Loucy (cell line): Measurements from ENCODE around the gene RFX1.
A peak's percentile ranks its signal among the peaks of the same experiment; 100 is the strongest.

Source experiments
- H2AFZ ChIP-seq: fragments of 200-600 bp; sonication (generic); 2 replicates; pipeline ENCODE4 v1.6.0; 2016; ENCODE audit warnings: antibody characterized with exemption, mild to moderate bottlenecking, low read length, moderate library complexity
- H3F3A ChIP-seq: fragments of 200-600 bp; 2 replicates; pipeline ENCODE4 v1.6.0; 2016; ENCODE audit warnings: antibody characterized with exemption, low read depth, mild to moderate bottlenecking
- H3K27me3 ChIP-seq: fragments of 200-600 bp; sonication (generic); 2 replicates; pipeline ENCODE4 v1.6.1; 2014; ENCODE audit warnings: low read length, mild to moderate bottlenecking; ENCODE audit not compliant: insufficient read depth, poor library complexity, severe bottlenecking
- H3K36me3 ChIP-seq: fragments of 200-600 bp; sonication (generic); 2 replicates; pipeline ENCODE4 v1.6.1; 2016; ENCODE audit warnings: low read length; ENCODE audit not compliant: insufficient read depth
- H3K4me1 ChIP-seq: fragments of 200-600 bp; sonication (generic); 2 replicates; pipeline ENCODE4 v1.5.1; 2014; ENCODE audit warnings: low read length, mild to moderate bottlenecking; ENCODE audit not compliant: insufficient read depth, poor library complexity, severe bottlenecking
- H3K4me2 ChIP-seq: fragments of 200-600 bp; sonication (generic); 2 replicates; pipeline ENCODE4 v1.6.0; 2014; ENCODE audit warnings: antibody characterized with exemption, low read length, low read depth, mild to moderate bottlenecking; ENCODE audit not compliant: poor library complexity, severe bottlenecking
- H3K4me3 ChIP-seq: fragments of 200-600 bp; sonication (generic); 2 replicates; pipeline ENCODE4 v1.5.1; 2014; ENCODE audit warnings: low read length, mild to moderate bottlenecking, mixed read lengths; ENCODE audit not compliant: poor library complexity, severe bottlenecking
- H3K79me2 ChIP-seq: fragments of 200-600 bp; sonication (generic); 2 replicates; pipeline ENCODE4 v1.6.1; 2014; ENCODE audit warnings: low read length; ENCODE audit not compliant: insufficient read depth
- H3K9ac ChIP-seq: fragments of 200-600 bp; sonication (generic); 2 replicates; pipeline ENCODE4 v1.6.0; 2014; ENCODE audit warnings: mild to moderate bottlenecking, low read depth, low read length, moderate library complexity; ENCODE audit not compliant: poor library complexity, severe bottlenecking
- H3K9me2 ChIP-seq: fragments of 200-600 bp; sonication (generic); replicated peaks from 2 replicates; pipeline ENCODE4 v1.6.1; 2016; ENCODE audit warnings: low read depth, low read length, mixed read lengths
- H3K9me3 ChIP-seq: fragments of 200-600 bp; sonication (generic); 2 replicates; pipeline ENCODE4 v1.6.1; 2014; ENCODE audit warnings: mild to moderate bottlenecking, antibody characterized with exemption, low read length, low read depth; ENCODE audit not compliant: insufficient read depth
- H4K20me1 ChIP-seq: fragments of 200-600 bp; sonication (generic); 2 replicates; pipeline ENCODE4 v1.6.0; 2014; ENCODE audit warnings: antibody characterized with exemption, low read length, mild to moderate bottlenecking; ENCODE audit not compliant: insufficient read depth, poor library complexity, severe bottlenecking
- EZH2phosphoT487 ChIP-seq: fragments of 200-600 bp; IDR thresholded peaks from 2 replicates; pipeline ENCODE4 v1.6.1; 2018; ENCODE audit warnings: antibody characterized with exemption, mild to moderate bottlenecking, moderate library complexity, borderline replicate concordance
- TF ChIP-seq, protein P1 (sequence below): fragments of 200-600 bp; sonication (generic); conservative IDR thresholded peaks from 2 replicates; pipeline ENCODE4 v1.5.1; 2014; ENCODE audit warnings: mild to moderate bottlenecking, antibody characterized with exemption, low read length

RFX1 gene

DNA sequence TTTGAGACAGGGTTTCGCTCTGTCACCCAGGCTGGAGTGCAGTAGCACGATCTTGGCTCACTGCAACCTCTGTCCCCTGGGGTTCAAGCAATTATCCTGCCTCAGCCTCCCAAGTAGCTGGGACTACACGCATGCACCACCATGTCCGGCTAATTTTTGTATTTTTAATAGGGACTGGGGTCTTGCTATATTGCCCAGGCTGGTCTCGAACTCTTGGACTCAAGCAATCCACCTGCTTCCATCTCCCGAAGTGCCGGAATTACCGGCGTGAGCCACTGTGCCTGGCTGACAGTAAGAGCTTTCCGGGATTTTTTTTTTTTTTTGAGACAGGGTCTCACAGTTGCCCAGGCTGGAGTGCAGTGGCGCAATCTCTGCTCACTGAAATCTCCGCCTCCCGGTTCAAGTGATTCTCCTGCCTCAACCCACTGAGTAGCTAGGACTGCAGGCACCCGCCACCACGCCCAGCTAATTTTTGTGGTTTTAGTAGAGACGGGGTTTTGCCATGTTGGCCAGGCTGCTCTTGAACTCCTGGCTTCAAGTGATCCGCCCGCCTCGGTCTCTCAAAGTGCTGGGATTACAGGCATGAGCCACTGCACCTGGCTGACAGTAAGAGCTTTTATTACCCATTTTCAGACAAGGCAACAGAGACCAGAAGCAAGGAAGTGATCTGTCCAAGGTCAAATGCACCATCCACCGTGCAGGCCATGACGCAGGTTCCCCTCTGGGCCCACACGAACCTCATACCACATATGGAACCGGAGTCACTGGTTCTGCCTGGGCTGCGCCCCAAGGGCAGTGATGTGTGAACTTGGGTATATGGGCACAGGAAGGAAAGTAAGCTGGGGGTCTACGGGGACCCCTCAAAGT, 21.0 kb downstream of the RFX1 start:
- Histone ChIP-seq H3K9me2 (no peaks in the 10 kb centered on the region), H3K36me3 (no peaks in the 10 kb centered on the region), H3K4me1 (peaks cover 88% of the 10 kb centered on the region), H3F3A (peaks cover 7% of the 10 kb centered on the region), H3K79me2 (peaks cover 9% of the 10 kb centered on the region; the same call in 1 of the 2 replicates), H3K4me2 (peak overlapping the region; percentile 94), H3K4me3 (no peak overlapping the region), H3K9me3 (no peaks in the 10 kb centered on the region), H3K27me3 (no peaks in the 10 kb centered on the region), H2AFZ (no peak overlapping the region), H4K20me1 (no peaks in the 10 kb centered on the region), H3K9ac (peak overlapping the region; percentile 73)
- TF ChIP-seq, protein P1, sequence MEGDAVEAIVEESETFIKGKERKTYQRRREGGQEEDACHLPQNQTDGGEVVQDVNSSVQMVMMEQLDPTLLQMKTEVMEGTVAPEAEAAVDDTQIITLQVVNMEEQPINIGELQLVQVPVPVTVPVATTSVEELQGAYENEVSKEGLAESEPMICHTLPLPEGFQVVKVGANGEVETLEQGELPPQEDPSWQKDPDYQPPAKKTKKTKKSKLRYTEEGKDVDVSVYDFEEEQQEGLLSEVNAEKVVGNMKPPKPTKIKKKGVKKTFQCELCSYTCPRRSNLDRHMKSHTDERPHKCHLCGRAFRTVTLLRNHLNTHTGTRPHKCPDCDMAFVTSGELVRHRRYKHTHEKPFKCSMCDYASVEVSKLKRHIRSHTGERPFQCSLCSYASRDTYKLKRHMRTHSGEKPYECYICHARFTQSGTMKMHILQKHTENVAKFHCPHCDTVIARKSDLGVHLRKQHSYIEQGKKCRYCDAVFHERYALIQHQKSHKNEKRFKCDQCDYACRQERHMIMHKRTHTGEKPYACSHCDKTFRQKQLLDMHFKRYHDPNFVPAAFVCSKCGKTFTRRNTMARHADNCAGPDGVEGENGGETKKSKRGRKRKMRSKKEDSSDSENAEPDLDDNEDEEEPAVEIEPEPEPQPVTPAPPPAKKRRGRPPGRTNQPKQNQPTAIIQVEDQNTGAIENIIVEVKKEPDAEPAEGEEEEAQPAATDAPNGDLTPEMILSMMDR = no peak
- no peak for TF ChIP-seq EZH2phosphoT487

DNA sequence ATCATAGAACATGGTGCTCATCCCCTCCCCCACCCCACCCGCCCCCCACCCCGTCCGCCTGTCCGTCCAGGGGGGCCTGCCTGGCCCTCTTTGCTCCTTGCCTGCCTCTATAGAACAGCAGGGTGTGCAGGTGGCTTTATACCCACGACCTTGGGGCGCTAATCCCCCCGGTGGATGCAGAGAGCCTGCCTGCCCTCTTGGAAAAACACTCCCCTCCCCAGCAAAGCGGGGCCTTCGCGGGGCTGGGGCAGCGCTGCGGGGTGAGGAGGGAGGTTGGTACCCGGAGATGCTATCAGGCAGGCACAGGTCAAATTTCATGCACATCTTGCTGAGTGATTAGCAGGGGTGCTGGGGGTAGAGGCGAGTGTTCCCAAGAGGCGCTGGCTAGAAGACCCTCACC, 21.9 kb downstream of the RFX1 start:
- H3K9me2 ChIP-seq = no peaks in the 10 kb centered on the region
- no peak overlapping the region for H2AFZ ChIP-seq
- H3K9ac ChIP-seq = peak overlapping the region; percentile 11
- H3F3A ChIP-seq = peaks cover 7% of the 10 kb centered on the region
- no peak overlapping the region for H3K4me3 ChIP-seq
- TF ChIP-seq EZH2phosphoT487 = no peak
- TF ChIP-seq, protein P1 = no peak
- H4K20me1 ChIP-seq = no peaks in the 10 kb centered on the region
- peak overlapping the region; percentile 12 for H3K4me2 ChIP-seq
- H3K27me3 ChIP-seq = no peaks in the 10 kb centered on the region
- peaks cover 9% of the 10 kb centered on the region; the same call in 1 of the 2 replicates for H3K79me2 ChIP-seq
- peaks cover 78% of the 10 kb centered on the region for H3K4me1 ChIP-seq
- no peaks in the 10 kb centered on the region for H3K9me3 ChIP-seq
- no peaks in the 10 kb centered on the region for H3K36me3 ChIP-seq

DNA sequence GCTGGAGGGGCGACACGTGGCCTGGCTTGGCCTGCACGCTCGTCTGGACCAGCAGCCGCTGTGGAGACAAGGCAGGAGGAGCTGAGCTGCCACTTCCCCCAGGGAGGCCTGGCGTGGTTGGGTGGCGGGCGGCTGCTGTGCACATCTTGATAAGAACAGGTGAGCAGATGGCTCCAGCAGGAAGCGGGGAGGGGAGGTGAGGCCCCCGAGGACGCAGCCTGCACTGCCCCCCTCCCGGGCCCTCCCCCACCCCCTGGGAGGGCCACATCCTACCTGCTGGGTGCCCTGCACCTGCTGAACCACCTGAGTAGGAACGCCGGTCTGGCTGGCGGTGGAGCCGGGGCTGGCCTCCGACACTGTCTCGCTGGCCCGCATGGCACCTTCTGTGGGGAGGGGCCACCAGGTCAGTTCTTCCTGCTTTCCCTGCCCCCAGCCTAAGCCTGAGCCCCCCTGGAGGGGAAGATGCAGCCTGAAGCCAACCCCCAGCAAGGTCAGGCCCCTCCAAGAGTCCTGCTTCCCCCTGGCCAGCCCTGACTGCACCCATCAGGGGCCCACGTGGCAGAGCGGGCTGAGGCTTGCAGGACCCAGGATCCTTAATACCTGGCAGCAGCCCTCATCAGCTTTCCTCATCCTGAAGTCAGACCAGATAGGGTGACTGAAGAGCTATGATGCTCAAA, 22.8 kb downstream of the RFX1 start:
- H4K20me1 ChIP-seq = no peaks in the 10 kb centered on the region
- H3K4me2 ChIP-seq = peak overlapping the region; percentile 20
- peaks cover 70% of the 10 kb centered on the region for H3K4me1 ChIP-seq
- peaks cover 4% of the 10 kb centered on the region; the same call in 1 of the 2 replicates for H3K79me2 ChIP-seq
- no peaks in the 10 kb centered on the region for H3K9me3 ChIP-seq
- no peaks in the 10 kb centered on the region for H3K27me3 ChIP-seq
- no peaks in the 10 kb centered on the region for H3K9me2 ChIP-seq
- peaks cover 7% of the 10 kb centered on the region for H3F3A ChIP-seq
- no peaks in the 10 kb centered on the region for H3K36me3 ChIP-seq
- H3K4me3 ChIP-seq = no peak overlapping the region
- H3K9ac ChIP-seq = peak overlapping the region; percentile 20
- TF ChIP-seq EZH2phosphoT487 = no peak
- TF ChIP-seq, protein P1 = no peak
- H2AFZ ChIP-seq = no peak overlapping the region
